Gastrocnemius medialis (tissue), 4 donors: ENCODE measurements around the gene TMEM51. TPM values are rescaled to one million over a fixed set of nuclear protein-coding genes. Genes with fewer than 3 reads are reported as not detected.

Experiments used
- ATAC-seq, 2 donors: fragments of 150-250 bp; one replicate each; pipeline ENCODE4 v1.9.1; 2016
- DNase-seq, 2 donors: peaks; one replicate each; pipeline ENCODE4 v3.0.0-alpha.2; 2019
- H3K27ac ChIP-seq, 4 donors: fragments of 200-600 bp; sonication (generic); 1 replicate in 1 of 4; 2 replicates in 3 of 4; pipeline ENCODE4 v1.5.1; 2016 to 2018; ENCODE audit warnings: mild to moderate bottlenecking in 2 of 4, moderate library complexity in 1 of 4
- H3K27me3 ChIP-seq, 3 donors: fragments of 200-600 bp; sonication (generic) in 2 of 3; 1 replicate in 1 of 3; 2 replicates in 2 of 3; pipeline versions ENCODE4 v1.5.1 to v1.6.0; 2016 to 2019; ENCODE audit warnings: mild to moderate bottlenecking in 1 of 3, moderate library complexity in 1 of 3
- H3K36me3 ChIP-seq, 2 donors: fragments of 200-600 bp; sonication (generic) in 1 of 2; one replicate each; pipeline ENCODE4 v1.5.1; 2017 to 2018
- H3K4me1 ChIP-seq, 2 donors: fragments of 200-600 bp; sonication (generic) in 1 of 2; one replicate each; pipeline ENCODE4 v1.5.1; 2016 to 2017; ENCODE audit warnings: mild to moderate bottlenecking in 2 of 2
- H3K4me3 ChIP-seq, 4 donors: fragments of 200-600 bp; sonication (generic) in 3 of 4; 1 replicate in 1 of 4; 2 replicates in 3 of 4; pipeline ENCODE4 v1.5.1; 2016 to 2019; ENCODE audit warnings: mild to moderate bottlenecking in 2 of 4
- H3K9me3 ChIP-seq, 3 donors: fragments of 200-600 bp; sonication (generic) in 2 of 3; 1 replicate in 1 of 3; 2 replicates in 2 of 3; pipeline ENCODE4 v1.5.1; 2016 to 2019
- POLR2A ChIP-seq, 2 donors: fragments of 450-650 bp; IDR thresholded peaks; one replicate each; pipeline ENCODE4 v1.6.1; 2017; ENCODE audit warnings: antibody characterized with exemption in 2 of 2, mild to moderate bottlenecking in 2 of 2, moderate library complexity in 2 of 2
- in situ Hi-C, 4 donors: fragments of 200-750 bp; cut with MboI; loops; one replicate each; pipeline versions ENCODE4 v1.15.0 to v1.8.0; 2017; ENCODE audit warnings: low sequenced_read_pairs in 4 of 4
- intact Hi-C: fragments of 100-400 bp; cut with DNase I; formaldehyde crosslinking; loops from one replicate; pipeline ENCODE4 v1.15.1; 2023; ENCODE audit warnings: low total_unique reads
- total RNA-seq, 4 donors: library from RNA; depleted of rRNA; stranded (reverse); fragments of >200 nt; gene quantifications; one replicate each; pipeline versions ENCODE4 v1.1.0 to v1.2.3, GENCODE V29; 2016
- TF ChIP-seq, protein P1 (sequence below), 5 experiments: fragments of 450-650 bp in 3 of 5; fragments of 200-600 bp in 2 of 5; sonication (generic) in 2 of 5; IDR thresholded peaks in 4 of 5; conservative IDR thresholded peaks in 1 of 5; 1 replicate in 4 of 5; 2 replicates in 1 of 5; pipeline ENCODE4 v1.5.1; 2016 to 2019; ENCODE audit warnings: antibody characterized with exemption in 5 of 5, mild to moderate bottlenecking in 3 of 5, moderate library complexity in 3 of 5

TMEM51 gene
- total RNA-seq, 4 donors from 2014 or later = 0.73 to 2.7 (median 1.8) TPM; not detected in 1

- H3K27ac ChIP-seq = no peak overlapping the region
- no peaks in the 10 kb centered on the region for H3K36me3 ChIP-seq
- peaks cover 0 to 5% of the 10 kb centered on the region in 2 donors for H3K4me1 ChIP-seq
- peaks cover under 1 to 14% (median 4%) of the 10 kb centered on the region in 3 donors for H3K27me3 ChIP-seq
- DNase-seq (no peak), ATAC-seq (no peak)
- TF ChIP-seq, protein P1, sequence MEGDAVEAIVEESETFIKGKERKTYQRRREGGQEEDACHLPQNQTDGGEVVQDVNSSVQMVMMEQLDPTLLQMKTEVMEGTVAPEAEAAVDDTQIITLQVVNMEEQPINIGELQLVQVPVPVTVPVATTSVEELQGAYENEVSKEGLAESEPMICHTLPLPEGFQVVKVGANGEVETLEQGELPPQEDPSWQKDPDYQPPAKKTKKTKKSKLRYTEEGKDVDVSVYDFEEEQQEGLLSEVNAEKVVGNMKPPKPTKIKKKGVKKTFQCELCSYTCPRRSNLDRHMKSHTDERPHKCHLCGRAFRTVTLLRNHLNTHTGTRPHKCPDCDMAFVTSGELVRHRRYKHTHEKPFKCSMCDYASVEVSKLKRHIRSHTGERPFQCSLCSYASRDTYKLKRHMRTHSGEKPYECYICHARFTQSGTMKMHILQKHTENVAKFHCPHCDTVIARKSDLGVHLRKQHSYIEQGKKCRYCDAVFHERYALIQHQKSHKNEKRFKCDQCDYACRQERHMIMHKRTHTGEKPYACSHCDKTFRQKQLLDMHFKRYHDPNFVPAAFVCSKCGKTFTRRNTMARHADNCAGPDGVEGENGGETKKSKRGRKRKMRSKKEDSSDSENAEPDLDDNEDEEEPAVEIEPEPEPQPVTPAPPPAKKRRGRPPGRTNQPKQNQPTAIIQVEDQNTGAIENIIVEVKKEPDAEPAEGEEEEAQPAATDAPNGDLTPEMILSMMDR (IDR thresholded peaks at IDR 0.05 in 4 of 5, conservative IDR thresholded peaks at IDR 0.05 in 1 of 5) = no peak
- no peak for TF ChIP-seq POLR2A (IDR thresholded peaks at IDR 0.05)
- intact Hi-C loops (loop anchor here (10.0 kb wide), 1 partner anchor 146 kb away; no protein-coding TSS in a partner anchor), in situ Hi-C loops (loop anchor here in 1 of 4 donors (10.0 kb wide), 1 partner anchor 116 kb away; no protein-coding TSS in a partner anchor)
- H3K4me3 ChIP-seq = no peak overlapping the region
- no peaks in the 10 kb centered on the region for H3K9me3 ChIP-seq
Observed at GRCh38 chr1:15158506-15159165, 5.1 kb downstream of the TMEM51 start.

DNA sequence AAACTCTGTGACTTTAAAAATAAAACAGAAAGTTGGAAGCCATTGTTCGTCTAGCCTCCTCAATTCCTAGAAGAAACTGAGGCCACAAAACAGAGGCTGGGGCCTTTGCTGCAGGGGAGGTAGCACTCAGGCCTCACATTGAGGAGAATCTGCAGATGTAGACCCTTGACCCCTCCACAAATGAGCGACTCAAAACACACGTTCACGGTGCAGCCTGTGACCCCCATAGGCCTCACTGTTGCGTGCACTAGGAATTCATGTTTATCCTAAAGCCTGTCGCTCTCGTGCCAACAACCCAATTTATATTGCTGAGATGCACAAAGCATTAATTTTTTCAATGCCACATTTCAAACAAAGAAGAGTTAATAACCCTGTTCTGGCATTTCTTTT, 5.6 kb downstream of the TMEM51 start:
- Histone ChIP-seq H3K36me3 (no peaks in the 10 kb centered on the region), H3K27me3 (peaks cover 0 to 10% (median under 1%) of the 10 kb centered on the region in 3 donors), H3K4me1 (peaks cover 0 to 5% of the 10 kb centered on the region in 2 donors), H3K4me3 (no peak overlapping the region), H3K9me3 (no peaks in the 10 kb centered on the region), H3K27ac (no peak overlapping the region)
- ATAC-seq = no peak
- DNase-seq = no peak
- intact Hi-C loops (loop anchor here (10.0 kb wide), 1 partner anchor 146 kb away; no protein-coding TSS in a partner anchor), in situ Hi-C loops (loop anchor here in 1 of 4 donors (10.0 kb wide), 1 partner anchor 116 kb away; no protein-coding TSS in a partner anchor)
- no peak for TF ChIP-seq POLR2A (IDR thresholded peaks at IDR 0.05)
- TF ChIP-seq, protein P1 (IDR thresholded peaks at IDR 0.05 in 4 of 5, conservative IDR thresholded peaks at IDR 0.05 in 1 of 5) = no peak

DNA sequence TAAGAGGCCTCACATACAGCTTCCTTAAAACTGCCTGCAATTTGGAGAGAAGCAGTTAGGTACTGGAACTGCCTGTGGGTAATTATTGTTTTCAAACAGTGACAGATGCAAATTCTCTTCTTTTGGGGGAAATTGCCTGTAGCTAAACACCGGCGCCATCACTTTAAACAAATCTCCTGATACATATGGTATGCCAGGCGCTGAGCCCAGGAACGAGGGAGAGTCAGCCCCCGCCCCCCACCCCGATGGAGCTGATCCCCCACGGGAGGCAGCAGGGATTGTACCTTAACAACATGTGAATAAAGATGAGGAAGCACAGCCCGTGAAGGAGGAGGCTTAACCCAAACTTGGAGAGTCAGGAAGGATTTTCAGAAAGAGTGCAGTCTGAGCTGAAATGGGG, 7.1 kb downstream of the TMEM51 start:
- H3K27ac ChIP-seq = no peak overlapping the region
- no peaks in the 10 kb centered on the region for H3K27me3 ChIP-seq
- no peaks in the 10 kb centered on the region for H3K4me1 ChIP-seq
- DNase-seq (no peak), ATAC-seq (no peak)
- H3K9me3 ChIP-seq = no peaks in the 10 kb centered on the region
- TF ChIP-seq, protein P1 (IDR thresholded peaks at IDR 0.05 in 4 of 5, conservative IDR thresholded peaks at IDR 0.05 in 1 of 5) = no peak
- TF ChIP-seq POLR2A (IDR thresholded peaks at IDR 0.05) = no peak
- in situ Hi-C loops (no loop called here), intact Hi-C loops (no loop called here)
- no peak overlapping the region for H3K4me3 ChIP-seq
- no peaks in the 10 kb centered on the region for H3K36me3 ChIP-seq

GRCh38 chr1:15167386-15167785, 13.8 kb downstream of the TMEM51 start:
- H3K4me1 ChIP-seq = no peaks in the 10 kb centered on the region
- in situ Hi-C loops (no loop called here), intact Hi-C loops (no loop called here)
- ATAC-seq (no peak), DNase-seq (no peak)
- no peak overlapping the region for H3K27ac ChIP-seq
- H3K9me3 ChIP-seq = no peaks in the 10 kb centered on the region
- H3K4me3 ChIP-seq = no peak overlapping the region
- TF ChIP-seq, protein P1 (IDR thresholded peaks at IDR 0.05 in 4 of 5, conservative IDR thresholded peaks at IDR 0.05 in 1 of 5) = no peak
- no peak for TF ChIP-seq POLR2A (IDR thresholded peaks at IDR 0.05)
- no peaks in the 10 kb centered on the region for H3K27me3 ChIP-seq
- H3K36me3 ChIP-seq = no peaks in the 10 kb centered on the region
